Urothelium cell line (cell line): ENCODE results near the gene ATP8B1.
A peak's percentile ranks its signal among the peaks of the same experiment; 100 is the strongest.
"Not testable (repeated sequence)": the region's sequence is repeated elsewhere in the genome, so short reads cannot be mapped to it uniquely, and the experiment has no call there.

Experiments
- DNase-seq: peaks from one replicate; pipeline ENCODE4 v3.0.0; 2011; ENCODE audit warnings: low spot score, mixed read lengths
- FAIRE-seq: peaks from 2 replicates; lab custom pipeline; 2011; peaks lifted over from hg19 to GRCh38; lab: Jason Lieb, UNC

ATP8B1 gene

DNA sequence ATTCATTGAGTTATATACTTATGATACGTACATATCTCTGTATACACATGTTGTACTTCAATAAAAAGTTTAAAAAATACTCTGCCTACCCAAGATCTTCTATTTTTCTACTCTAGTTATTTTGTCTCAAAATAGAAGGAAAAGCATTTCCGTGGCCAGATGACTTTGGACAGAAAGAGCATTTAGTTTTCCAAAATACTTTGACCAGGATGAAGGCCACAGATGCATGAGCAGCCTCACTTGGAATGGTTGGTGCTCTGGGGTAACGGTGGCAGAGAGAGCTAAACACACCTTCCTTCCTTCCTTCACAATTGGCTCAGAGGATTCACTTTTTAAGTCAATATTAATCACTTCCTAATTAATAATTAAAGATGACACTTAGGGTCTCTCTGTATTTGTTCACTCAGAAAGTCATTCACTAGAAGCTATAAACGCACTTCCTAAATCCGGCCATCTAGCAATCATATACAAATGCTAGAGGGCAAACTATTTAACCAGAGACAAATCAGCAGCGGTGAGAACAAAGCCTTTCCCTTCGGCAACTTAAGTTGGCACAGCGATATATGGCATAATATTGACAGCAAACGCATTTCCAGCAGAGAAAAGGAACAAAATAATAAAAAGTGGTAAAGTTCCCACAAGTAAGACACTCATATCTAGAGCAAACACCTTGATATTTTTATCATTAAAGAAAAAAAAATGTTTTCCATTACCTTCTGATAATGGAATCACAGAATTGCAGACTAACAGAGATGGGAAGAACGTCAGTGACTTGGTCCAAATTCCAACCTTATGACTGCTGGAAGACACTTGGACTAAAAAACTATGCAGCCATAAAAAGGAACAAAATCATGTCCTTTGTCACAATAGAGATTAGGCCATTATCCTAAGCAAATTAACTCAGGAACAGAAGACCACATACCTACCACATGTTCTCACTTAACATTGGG lies 125.6 kb downstream of the ATP8B1 start:
- no peak for FAIRE-seq

DNA sequence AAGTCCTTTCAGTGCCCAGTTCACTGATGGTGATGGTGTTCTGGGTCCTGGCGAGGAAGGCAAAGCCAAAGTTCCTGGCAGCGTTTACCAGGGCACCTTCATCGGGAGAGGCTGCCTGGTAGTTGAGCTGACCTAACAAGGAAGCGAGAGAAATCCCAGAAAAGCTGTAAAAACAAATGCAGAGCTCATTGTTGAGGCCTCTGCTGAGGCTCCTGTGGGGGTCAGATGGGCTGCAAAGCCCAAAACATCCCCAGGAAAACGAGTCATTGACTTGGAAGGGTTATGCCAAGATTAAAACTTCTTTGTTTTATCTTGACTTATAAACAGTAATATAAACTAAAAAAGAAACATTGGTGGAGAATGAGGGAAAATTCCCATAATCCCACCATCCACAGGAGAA lies 128.2 kb downstream of the ATP8B1 start:
- no peak for DNase-seq
- FAIRE-seq, result no peak

More for the DNA sequence above, 125.6 kb downstream of the ATP8B1 start:
- DNase-seq, result no peak

DNA sequence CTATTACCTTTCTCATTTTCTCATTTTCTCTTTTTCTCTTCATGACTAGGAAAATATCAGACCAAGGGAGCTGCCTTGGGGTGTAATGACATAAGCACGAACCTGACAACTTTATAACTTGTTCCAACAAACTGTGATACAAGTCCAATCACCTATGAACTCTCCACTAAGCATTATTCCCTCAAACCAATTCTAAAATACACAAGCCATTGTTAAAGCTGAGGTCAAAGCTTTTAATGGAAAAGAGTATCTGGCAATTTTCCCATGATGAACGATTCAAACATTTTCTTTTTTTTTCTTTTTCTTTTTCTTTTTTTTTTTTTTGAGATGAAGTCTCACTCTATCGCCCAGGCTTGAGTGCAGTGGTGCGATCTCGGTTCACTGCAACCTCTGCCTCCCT lies 133.1 kb downstream of the ATP8B1 start:
- FAIRE-seq (no peak), DNase-seq (no peak)

DNA sequence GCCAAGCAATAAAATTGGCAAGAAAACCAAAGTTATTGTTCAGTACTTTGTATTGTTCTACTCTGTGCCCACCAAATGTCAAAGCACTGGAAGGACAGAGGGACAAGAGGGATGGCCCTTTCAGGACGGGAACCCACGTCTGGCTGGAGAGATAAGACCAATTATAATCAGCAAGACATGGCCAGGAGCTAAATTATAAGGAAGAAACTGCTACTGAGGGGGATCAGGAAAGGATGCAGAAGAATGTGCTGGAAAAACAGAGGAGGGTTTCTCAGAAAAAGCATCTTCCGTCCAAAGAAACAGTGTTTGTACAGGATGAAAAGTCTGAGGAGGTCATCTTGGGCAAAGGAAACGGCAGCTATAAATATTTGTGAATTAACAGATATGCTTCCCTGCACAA lies 135.1 kb downstream of the ATP8B1 start:
- no peak for DNase-seq
- no peak for FAIRE-seq

DNA sequence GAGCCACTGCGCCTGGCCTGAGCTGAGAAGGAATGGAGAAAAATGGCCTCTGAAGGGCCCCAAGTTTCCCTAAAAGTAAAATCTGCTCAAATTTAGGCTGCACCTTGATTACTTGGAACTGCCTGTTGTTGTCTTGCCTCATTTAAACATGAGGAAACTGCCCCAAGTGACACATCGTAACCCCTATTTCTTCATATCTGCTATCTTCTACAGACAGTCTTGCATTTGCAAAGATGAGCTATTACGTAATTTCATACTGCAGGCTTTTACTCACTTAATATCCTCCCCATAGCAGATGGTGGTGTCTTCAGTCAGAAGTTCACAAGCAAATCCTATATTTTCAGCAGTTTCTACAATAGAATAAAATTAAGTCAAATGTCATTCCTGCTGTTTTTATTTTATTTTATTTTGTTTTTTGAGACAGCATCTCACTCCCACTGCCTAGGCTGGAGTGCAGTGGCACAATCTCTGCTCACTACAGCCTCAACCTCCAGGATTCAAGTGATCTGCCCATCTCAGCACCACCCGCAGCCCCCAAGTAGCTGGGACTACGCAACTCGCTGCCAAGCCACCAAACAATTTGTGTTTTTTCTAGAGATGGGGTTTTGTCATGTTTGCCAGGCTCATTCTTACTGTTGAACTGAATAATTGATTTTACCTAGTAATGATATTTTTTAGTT lies 136.2 kb downstream of the ATP8B1 start:
- no peak for DNase-seq
- no peak for FAIRE-seq

DNA sequence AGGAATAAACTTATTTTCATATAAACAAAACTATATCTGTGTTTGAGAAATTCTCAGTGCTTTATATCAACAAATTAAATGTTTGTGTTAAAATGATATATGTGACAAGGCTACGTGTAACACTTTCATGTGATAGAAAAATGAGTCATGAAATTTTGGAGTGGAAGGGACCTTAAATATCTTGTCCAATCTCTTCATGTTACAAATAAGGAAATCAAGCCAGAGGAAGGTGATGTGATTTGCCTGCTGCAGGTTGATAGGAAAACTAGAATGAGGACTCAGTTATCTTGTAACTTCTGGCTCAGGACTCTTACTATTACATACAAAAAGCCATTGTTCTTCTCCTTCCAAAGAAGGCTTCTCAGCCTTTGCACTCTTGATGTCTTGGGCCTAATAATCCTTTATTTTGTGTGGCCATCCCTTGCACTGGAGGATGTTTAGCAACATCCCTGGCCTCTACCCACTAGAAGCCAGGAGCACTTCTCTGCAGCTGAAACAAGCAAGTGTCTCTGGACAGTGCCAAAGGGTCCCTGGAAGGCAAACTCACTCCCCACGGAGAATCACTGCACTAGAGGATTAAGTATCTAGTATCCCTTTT lies 138.4 kb downstream of the ATP8B1 start:
- no peak for FAIRE-seq
- no peak for DNase-seq

DNA sequence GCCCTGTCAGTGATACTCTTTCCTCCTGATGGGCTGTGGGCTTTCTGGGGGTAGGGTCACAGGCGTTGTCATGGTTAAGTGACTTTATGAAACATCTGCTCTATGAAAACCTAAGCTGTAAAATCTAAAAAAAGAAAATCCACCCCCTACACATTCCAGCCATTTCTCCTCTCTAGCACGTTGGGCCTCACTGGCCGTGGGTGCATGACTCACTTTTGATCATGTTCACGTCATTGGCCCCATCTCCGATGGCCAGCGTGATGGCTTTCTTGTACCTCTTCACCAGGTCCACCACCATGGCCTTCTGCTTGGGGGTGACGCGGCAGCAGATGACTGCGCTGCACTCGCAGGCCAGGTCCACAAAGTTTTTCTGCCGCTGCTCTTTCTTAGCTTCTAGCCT lies 142.2 kb downstream of the ATP8B1 start:
- DNase-seq, result peak; percentile 36
- no peak for FAIRE-seq

DNA sequence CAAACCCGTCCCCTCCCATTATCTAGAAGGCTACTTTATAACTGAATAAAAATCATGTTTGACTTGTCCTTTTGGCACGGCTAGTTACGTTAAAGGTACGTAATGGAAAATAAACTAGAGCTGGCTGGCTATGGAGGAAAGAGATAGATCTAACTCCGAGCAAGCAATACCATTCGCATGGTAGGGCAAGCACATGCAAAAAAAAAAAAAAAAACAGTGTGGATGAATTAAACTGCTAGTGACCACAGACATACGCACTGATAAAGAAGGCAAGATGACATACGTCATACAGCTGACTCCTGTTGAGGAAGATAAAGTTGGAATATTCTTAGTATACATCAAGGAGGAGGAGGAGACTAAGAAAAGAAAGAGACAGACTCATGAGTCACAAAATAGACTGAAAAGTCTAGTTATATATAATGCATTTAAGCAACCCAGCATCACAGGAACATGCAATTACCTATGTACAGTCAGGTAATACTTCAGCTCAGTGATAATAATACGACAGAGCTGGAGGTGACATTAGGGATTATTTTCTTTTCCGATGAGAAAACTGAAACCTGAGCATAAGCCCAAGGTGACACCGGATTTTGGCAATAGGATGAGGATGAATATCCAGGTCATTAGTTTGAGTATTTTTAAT lies 143.5 kb downstream of the ATP8B1 start:
- DNase-seq, result no peak
- no peak for FAIRE-seq

DNA sequence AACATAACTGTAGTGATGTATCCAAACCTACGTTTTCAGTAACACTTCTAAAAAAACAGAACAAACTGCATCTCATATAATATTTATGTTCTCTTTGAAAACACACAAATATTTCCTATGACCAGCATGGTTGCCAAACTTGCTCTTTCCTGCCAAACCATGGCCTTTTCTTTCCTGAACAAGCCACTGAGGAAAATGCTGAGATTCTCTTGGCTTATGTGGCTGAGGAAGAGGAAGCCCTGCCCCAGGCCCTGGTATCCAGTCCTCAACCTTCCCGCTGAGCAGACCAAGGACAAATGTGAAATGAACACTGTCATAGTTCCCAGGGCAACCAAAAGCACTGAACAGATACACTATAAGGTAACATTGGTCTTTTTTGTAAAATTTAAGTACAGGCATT lies 145.6 kb downstream of the ATP8B1 start:
- FAIRE-seq (no peak), DNase-seq (no peak)

DNA sequence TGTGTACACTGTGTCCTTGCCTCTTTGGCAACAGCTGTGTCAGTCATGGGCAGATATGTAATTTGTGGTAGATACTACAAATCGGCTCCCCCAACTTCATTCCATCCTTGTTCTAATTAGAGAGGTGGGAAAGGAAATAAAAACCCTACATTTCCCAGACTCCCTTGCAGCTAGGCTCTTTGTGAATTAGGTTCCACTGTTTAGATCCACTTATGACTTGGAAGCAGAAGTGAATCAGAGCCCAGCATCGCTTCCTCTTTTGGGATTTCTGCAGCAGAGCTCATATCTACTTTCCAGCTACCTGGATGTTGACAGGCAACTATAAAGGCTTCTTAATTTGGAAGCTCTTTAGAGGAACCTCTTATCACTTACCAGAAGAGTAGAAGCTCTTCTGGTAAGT lies 147.4 kb downstream of the ATP8B1 start:
- no peak for DNase-seq
- no peak for FAIRE-seq

DNA sequence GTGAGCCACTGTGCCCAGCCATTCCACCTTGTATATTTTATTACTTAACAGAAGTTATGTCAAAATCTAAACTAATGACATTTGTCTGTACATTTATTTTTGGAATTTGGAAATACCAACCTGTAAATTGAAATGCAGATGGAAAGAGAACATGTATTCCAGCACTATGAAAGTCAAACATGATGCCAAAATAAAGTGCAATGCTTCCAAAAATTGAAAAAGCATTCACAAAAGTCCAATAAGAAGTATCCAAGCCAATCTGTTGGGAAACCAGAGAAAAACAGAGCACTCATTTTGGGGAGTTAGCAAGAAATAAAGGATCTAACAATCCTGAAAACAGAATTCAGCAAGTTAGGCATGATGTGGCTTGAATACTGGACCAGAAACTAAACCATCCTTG lies 151.2 kb downstream of the ATP8B1 start:
- no peak for FAIRE-seq
- no peak for DNase-seq

DNA sequence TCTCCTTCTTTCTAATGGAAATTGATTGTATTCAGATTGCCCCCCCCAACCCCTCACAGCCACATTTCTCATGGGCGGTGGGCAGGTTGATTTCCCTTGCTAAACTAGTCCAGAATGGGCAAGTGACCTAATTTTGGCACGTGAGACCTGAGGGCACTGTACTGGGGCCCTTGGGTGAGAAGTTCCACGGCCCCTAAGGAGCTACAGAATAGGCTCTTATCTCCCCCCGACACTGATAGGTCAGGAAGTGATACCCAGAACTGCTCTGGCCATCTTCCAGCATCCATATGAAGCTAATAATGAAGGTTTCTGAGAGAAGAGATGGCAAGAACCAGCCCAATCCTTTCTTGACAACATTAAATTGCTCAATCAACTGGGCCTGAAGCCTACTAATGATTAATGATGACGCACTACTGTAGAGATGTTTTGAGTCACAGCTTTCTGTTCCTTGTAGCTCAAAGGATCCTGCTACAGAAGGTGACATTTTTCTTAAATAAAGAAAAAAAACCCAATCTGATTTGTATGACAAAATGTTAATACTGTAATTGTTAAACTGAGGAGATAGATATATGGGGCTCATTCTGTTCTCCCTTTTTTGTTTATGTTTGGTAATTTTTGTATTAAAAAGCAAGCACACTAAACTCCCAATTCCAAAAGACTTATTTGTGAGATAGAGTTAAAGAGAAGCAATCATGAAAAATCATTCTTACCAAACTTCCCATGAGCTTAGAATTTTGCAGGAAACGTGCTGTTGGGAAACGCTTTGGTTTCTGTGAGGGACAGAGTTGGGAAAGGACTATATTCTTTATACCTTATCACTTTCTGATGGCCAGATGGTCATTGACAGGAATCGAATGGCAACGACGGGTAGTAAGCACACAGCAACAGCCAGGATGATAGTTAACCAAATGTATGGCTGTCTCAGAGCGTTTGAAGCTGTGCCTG lies 153.3 kb downstream of the ATP8B1 start:
- FAIRE-seq, result no peak
- no peak for DNase-seq

DNA sequence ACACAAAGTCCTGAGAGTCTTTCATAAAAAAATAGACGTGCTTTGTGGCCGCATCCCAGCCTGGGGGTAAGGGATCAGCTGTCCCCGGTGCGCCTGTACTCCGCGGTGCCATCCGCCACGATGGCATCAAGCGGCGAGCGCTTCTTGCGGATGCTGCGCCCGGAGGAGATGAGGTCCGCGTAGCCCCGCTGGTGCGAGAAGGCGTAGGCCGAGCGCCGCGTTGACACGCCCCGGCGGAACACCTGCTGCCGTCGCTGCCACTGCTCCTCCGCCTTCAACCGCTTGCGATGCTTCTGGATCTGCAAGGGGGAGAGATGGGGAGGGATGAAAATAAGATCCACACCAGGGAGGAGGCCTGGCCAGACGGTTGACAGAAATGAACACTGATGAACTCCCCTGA lies 154.7 kb downstream of the ATP8B1 start:
- DNase-seq (no peak), FAIRE-seq (no peak)

DNA sequence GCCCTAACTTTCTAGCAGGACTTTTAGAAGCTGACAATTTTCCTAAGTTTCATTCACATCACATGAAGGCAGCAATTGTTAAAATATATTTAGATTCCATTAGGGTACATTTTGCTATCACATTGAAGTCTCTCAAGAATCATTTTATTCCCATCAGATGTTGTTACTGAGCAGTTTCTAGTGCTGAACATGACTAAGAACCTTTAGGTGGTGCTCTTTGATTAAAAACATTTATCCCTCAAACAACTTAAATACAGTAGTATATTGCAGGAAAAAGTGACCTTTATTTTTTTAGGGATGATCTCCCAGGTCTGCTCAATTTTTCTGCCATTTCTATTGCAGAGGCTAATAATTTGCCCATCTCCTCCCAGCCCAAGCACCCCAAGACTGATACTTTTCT lies 158.6 kb downstream of the ATP8B1 start:
- no peak for FAIRE-seq
- DNase-seq, result no peak

DNA sequence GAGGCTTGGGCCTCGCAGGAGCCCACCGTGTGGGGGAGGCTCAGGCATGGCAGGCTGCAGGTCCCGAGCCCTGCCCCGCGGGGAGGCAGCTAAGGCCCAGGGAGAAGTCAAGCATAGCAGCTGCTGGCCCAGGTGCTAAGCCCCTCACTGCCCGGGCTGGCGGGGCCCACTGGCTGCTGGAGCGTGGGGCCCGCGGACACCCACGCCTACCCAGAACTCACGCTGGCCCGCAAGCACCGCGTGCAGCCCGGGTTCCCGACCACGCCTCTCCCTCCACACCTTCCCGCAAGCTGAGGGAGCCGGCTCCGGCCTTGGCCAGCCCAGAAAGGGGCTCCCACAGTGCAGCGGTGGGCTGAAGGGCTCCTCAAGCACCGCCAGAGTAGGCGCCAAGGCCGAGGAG lies 159.4 kb downstream of the ATP8B1 start:
- not testable (repeated sequence) for DNase-seq, FAIRE-seq

DNA sequence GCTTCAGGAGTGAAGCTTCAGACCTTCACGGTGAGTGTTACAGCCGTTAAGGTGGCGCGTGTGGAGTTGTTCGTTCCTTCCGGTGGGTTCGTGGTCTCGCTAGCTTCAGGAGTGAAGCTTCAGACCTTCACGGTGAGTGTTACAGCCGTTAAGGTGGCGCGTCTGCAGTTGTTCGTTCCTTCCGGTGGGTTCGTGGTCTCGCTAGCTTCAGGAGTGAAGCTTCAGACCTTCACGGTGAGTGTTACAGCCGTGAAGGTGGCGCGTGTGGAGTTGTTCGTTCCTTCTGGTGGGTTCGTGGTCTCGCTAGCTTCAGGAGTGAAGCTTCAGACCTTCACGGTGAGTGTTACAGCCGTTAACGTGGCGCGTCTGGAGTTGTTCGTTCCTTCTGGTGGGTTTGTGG lies 160.7 kb downstream of the ATP8B1 start:
- FAIRE-seq, DNase-seq: not testable (repeated sequence)

DNA sequence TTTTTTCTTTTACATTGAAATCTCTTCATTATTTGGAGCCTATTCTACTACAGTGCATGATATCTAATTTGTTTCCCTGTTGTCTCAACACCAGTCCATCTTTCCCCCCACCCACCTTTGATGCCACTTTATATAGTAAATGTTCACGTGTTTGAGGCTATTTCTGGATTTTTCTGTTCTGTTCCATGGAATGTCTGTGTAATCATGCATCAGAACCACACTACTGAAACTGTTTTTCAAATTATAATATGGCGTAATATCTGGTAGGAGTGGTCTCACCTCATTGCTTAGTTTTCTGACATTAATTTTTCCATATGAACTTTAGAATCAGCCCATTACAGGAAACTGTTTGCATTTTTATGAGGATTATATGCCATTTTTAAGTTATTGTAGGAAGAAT lies 162.4 kb downstream of the ATP8B1 start:
- no peak for DNase-seq
- no peak for FAIRE-seq

DNA sequence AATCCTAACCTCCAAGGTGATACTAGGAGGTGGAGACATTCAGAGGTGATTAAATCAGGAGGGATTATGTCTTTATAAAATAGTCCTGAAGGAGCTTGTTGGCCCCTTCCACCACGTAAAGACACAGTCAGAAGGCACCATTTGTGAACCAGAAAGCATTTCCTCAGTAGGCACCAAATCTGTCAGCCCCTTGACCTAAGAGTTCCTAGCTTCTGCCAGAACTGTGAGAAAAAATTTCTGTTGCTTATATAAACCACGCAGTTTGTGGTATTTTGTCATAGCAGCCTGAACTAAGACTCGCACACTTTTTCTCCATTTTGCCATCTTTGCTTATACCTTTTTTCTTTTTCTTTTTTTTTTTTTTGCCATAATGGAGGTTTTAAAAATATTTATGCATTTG lies 162.9 kb downstream of the ATP8B1 start:
- no peak for DNase-seq
- no peak for FAIRE-seq

DNA sequence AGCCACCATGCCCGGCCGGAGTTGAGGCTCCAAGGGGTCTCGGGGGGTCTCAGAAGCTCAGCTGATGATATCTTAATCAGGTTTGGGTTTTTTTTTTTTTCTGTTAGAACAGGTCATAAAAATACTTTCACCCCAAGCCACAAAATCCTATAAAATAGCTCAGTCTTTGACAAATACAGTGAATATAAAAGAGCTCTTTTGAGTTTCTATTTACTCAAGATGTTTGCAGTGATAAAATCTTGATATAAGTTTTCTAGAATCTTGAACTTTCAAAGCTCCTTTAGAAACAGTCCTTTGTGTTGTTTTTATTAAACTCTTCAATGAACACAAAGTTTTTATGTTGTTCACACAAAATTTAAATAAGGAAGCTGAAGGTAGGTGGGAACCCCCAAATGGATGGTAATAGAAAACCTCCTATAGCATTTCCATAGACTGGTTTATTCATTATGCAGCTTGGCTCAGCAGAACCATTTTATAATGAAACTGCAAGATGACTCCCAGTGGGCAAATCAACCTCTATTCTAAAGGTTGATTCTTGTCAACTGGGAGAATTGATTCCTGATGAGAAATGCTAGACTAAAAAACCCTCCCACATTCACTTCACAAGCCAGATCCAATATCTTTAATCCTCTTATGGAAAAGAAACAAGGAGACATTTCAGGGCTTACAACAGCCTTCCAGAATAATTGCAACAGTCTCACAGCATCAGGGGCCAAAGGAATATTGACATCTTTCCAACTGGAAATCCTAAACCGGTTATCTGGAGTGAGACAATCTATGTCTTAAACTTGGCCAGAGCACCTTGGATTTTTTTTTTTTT lies 167.9 kb downstream of the ATP8B1 start:
- DNase-seq (no peak), FAIRE-seq (no peak)
